ENCODE measurements around the gene PIGM. TPM values are rescaled to one million over a fixed set of nuclear protein-coding genes. Genes with fewer than 3 reads are reported as not detected.
A peak's percentile ranks its signal among the peaks of the same experiment; 100 is the strongest.

The PIGM gene
- total RNA-seq, 2 experiments from 2014 or later: 3.9 to 4.0 TPM

GRCh38 chr1:159996653-159997052 lies 35.1 kb downstream of the PIGM start:
- H3K9me3 Mint-ChIP-seq: no peaks in the 10 kb centered on the region
- peaks cover 11% of the 10 kb centered on the region for H3K27me3 Mint-ChIP-seq
- DNase-seq (no peak), ATAC-seq (no peak)
- H3K36me3 Mint-ChIP-seq (ENCODE audit: low read depth): no peaks in the 10 kb centered on the region
- CTCF ChIA-PET: interaction anchor here (1.7 kb wide), 1 partner anchor 10 kb away, joined by 10 read pairs; no protein-coding TSS in a partner anchor
- H3K4me1 Mint-ChIP-seq (ENCODE audit: low read depth): peaks cover 1% of the 10 kb centered on the region
- no peak overlapping the region for H3K4me3 Mint-ChIP-seq
- intact Hi-C loops (cut with micrococcal nuclease): no loop called here
- no peak for TF ChIP-seq CTCF (IDR thresholded peaks at IDR 0.05)
- no peak overlapping the region for H3K27ac Mint-ChIP-seq
- POLR2A ChIA-PET: no interaction called here

- intact Hi-C loops (cut with micrococcal nuclease): no loop called here
- ChIA-PET POLR2A (no interaction called here), CTCF (interaction anchor here (13.8 kb wide), 1 partner anchor 11 kb away, joined by 143 read pairs; no protein-coding TSS in a partner anchor)
- Mint-ChIP-seq H3K27ac (no peak overlapping the region), H3K4me3 (no peak overlapping the region), H3K4me1 (ENCODE audit: low read depth) (peaks cover 6% of the 10 kb centered on the region), H3K27me3 (peaks cover 11% of the 10 kb centered on the region), H3K36me3 (ENCODE audit: low read depth) (no peaks in the 10 kb centered on the region), H3K9me3 (no peaks in the 10 kb centered on the region)
- TF ChIP-seq CTCF (IDR thresholded peaks at IDR 0.05): no peak
- DNase-seq (no peak), ATAC-seq (no peak)
These were observed 36.9 kb downstream of the PIGM start for GRCh38 chr1:159994896-159995295.

- no peak overlapping the region for H3K4me3 Mint-ChIP-seq
- ChIA-PET CTCF (interaction anchor here (0.7 to 13.8 kb wide), 4 partner anchors 12 to 104 kb away, joined by 3 to 143 read pairs (median 4); no protein-coding TSS in a partner anchor), POLR2A (no interaction called here)
- intact Hi-C loops (cut with micrococcal nuclease): no loop called here
- no peak overlapping the region for H3K27ac Mint-ChIP-seq
- no peak for ATAC-seq
- H3K36me3 Mint-ChIP-seq (ENCODE audit: low read depth): no peaks in the 10 kb centered on the region
- TF ChIP-seq CTCF (IDR thresholded peaks at IDR 0.05): no peak
- peaks cover 9% of the 10 kb centered on the region for H3K27me3 Mint-ChIP-seq
- peaks cover 6% of the 10 kb centered on the region for H3K4me1 Mint-ChIP-seq (ENCODE audit: low read depth)
- no peaks in the 10 kb centered on the region for H3K9me3 Mint-ChIP-seq
- DNase-seq: no peak
These were observed 37.9 kb downstream of the PIGM start for GRCh38 chr1:159993911-159994310.

GRCh38 chr1:159992161-159992560 lies 39.6 kb downstream of the PIGM start:
- Mint-ChIP-seq H3K36me3 (ENCODE audit: low read depth) (no peaks in the 10 kb centered on the region), H3K27ac (no peak overlapping the region), H3K4me1 (ENCODE audit: low read depth) (peaks cover 6% of the 10 kb centered on the region), H3K4me3 (no peak overlapping the region), H3K9me3 (no peaks in the 10 kb centered on the region), H3K27me3 (peaks cover 7% of the 10 kb centered on the region)
- CTCF ChIA-PET: interaction anchor here (0.6 to 13.8 kb wide), 5 partner anchors 13 to 89 kb away, joined by 3 to 143 read pairs (median 3); partner anchors contain the start of genes IGSF9 and KCNJ9
- ATAC-seq: no peak
- POLR2A ChIA-PET: no interaction called here
- DNase-seq: no peak
- intact Hi-C loops (cut with micrococcal nuclease): no loop called here
- no peak for TF ChIP-seq CTCF (IDR thresholded peaks at IDR 0.05)

GRCh38 chr1:159991513-159991912 lies 40.3 kb downstream of the PIGM start:
- DNase-seq (peak; percentile 40), ATAC-seq (peak; percentile 58)
- Mint-ChIP-seq H3K4me3 (no peak overlapping the region), H3K9me3 (no peaks in the 10 kb centered on the region), H3K36me3 (ENCODE audit: low read depth) (no peaks in the 10 kb centered on the region), H3K27me3 (peaks cover 6% of the 10 kb centered on the region), H3K4me1 (ENCODE audit: low read depth) (peaks cover 6% of the 10 kb centered on the region), H3K27ac (no peak overlapping the region)
- TF ChIP-seq CTCF (IDR thresholded peaks at IDR 0.05): no peak
- intact Hi-C loops (cut with micrococcal nuclease): no loop called here
- ChIA-PET POLR2A (no interaction called here), CTCF (interaction anchor here (0.9 to 13.8 kb wide), 4 partner anchors 14 to 90 kb away, joined by 3 to 143 read pairs (median 3); partner anchors contain the start of genes IGSF9 and KCNJ9)
